ACC112 (cell line): ENCODE data around the gene KCNG3.

Source experiments
- H2AFZ ChIP-seq: fragments of 200-600 bp; sonication (generic); one replicate; pipeline ENCODE4 v1.6.0; 2017; ENCODE audit warnings: antibody characterized with exemption, low read length; ENCODE audit not compliant: unreplicated experiment
- H3K27ac ChIP-seq: fragments of 200-600 bp; sonication (generic); 2 replicates; pipeline ENCODE4 v1.5.1; 2014; ENCODE audit warnings: low read depth, mild to moderate bottlenecking, antibody characterized with exemption, low read length, moderate library complexity
- H3K27me3 ChIP-seq: fragments of 200-600 bp; sonication (generic); 2 replicates; pipeline ENCODE4 v1.6.1; 2014; ENCODE audit warnings: mild to moderate bottlenecking, antibody characterized with exemption, low read length, moderate library complexity, mixed read lengths; ENCODE audit not compliant: insufficient read depth
- H3K36me3 ChIP-seq: fragments of 200-600 bp; sonication (generic); 2 replicates; pipeline ENCODE4 v1.6.1; 2016; ENCODE audit warnings: mild to moderate bottlenecking, antibody characterized with exemption, low read length, moderate library complexity, mixed read lengths; ENCODE audit not compliant: insufficient read depth
- H3K4me1 ChIP-seq: fragments of 200-600 bp; sonication (generic); one replicate; pipeline ENCODE4 v1.6.1; 2016; ENCODE audit warnings: low read length, mixed read lengths; ENCODE audit not compliant: insufficient read depth, unreplicated experiment, control insufficient read depth
- H3K4me3 ChIP-seq: fragments of 200-600 bp; sonication (generic); 2 replicates; pipeline ENCODE4 v1.5.1; 2014; ENCODE audit warnings: mild to moderate bottlenecking, low read depth, low read length
- H3K79me2 ChIP-seq: fragments of 200-600 bp; sonication (generic); one replicate; pipeline ENCODE4 v1.6.0; 2016; ENCODE audit warnings: low read length; ENCODE audit not compliant: control insufficient read depth, unreplicated experiment, insufficient read depth

Gene KCNG3, protein sequence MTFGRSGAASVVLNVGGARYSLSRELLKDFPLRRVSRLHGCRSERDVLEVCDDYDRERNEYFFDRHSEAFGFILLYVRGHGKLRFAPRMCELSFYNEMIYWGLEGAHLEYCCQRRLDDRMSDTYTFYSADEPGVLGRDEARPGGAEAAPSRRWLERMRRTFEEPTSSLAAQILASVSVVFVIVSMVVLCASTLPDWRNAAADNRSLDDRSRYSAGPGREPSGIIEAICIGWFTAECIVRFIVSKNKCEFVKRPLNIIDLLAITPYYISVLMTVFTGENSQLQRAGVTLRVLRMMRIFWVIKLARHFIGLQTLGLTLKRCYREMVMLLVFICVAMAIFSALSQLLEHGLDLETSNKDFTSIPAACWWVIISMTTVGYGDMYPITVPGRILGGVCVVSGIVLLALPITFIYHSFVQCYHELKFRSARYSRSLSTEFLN

DNA sequence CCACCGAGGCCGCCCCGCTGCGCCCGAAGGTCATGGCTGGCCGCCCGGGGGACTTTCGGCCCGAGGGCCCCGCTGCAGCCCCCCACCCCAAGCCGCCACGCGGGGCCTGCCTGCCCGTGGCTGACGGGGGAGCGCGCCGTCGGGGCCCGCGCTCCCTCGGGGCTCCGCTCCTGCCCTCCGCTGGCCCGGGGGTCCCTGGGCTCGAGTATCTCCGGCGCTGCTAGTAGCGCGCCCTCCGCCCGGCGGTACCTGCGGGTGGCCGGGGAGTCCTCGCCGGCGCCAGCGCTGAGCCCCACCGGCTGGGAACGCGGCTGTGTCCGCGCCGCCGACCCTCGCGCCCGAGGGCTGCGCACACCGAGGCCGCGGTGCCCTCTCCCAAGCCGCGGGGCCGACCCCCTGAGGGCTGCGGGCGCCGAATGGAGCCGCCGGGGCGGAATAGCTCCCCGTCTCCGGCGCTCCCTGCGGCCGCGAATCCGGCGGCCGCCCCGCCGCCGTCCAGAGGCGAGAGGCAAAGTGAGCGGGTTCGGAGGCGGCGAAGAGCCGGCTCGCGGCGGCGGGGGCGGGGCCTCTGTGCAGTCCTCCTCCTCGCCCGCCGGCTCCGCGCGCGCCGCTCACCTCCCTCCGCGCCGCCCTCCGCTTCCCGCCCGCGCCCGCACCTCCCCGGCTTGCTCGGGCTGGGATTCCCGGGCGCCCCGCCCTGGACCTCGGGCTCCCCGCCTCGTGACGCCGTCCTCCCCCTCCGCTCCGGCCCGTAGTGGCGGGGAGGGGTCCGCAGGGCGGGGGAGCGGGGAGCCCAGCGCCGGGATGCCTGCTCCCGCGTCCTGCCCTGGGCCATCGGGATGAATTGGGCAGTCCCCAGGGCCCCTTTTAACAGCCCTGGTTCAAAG is at the start of gene KCNG3:
Gene KCNG3, minus strand, starts transcription at position 515 of the 887 bp plus-strand sequence. Its CDS starts 481 bp downstream, at position 34.
- H3K27ac ChIP-seq, result no peak within 1 kb of the TSS
- peak within 1 kb of the TSS; percentile 82 for H3K4me3 ChIP-seq

DNA sequence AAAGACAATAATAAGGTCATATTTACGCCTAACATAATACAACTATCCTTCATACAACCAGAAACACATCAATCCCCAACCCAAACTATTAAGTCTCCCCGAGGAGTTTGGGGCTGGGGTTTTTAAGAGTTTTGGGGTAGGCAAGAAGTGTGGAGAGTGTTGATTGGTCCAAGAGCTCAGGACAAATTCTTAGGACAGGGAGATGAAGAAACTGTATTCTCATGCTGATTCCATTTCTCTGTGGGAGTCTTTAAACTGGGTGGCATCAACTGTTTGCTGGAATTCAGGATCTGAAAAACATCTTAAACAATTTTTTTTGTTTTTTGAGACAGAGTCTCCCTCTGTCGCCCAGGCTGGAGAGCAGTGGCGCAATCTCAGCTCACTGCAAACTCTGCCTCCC is 49.1 kb upstream of the KCNG3 start:
- Histone ChIP-seq H3K27ac (no peak overlapping the region), H2AFZ (no peak overlapping the region), H3K4me3 (no peak overlapping the region), H3K4me1 (no peaks in the 10 kb centered on the region), H3K36me3 (no peaks in the 10 kb centered on the region), H3K79me2 (no peaks in the 10 kb centered on the region), H3K27me3 (no peaks in the 10 kb centered on the region)

More for the DNA sequence above, at the start of gene KCNG3:
- Histone ChIP-seq H3K79me2 (no peaks in the 10 kb centered on the region), H3K27me3 (peaks cover 28% of the 10 kb centered on the region), H3K36me3 (no peaks in the 10 kb centered on the region), H3K4me1 (peaks cover 5% of the 10 kb centered on the region), H2AFZ (peak within 1 kb of the TSS; percentile 83)

DNA sequence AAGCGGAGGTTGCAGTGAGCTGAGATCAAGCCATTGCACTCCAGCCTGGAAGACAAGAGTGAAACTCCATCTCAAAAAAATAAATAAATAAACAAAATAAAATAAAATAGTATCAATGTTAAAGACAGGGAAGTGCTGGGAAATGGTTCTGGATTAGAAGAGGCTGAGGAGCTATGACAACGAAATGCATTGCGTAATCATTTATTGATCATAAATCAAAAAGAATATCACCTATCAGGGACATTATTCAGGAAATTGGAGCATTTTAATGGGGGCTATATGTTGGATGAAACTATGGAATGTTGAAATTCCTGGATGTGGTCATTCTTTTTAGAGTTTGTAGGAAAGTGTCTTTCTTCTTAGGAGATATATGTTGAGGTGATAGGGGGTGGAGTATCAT is 43.7 kb upstream of the KCNG3 start:
- H2AFZ ChIP-seq, result no peak overlapping the region
- no peaks in the 10 kb centered on the region for H3K79me2 ChIP-seq
- H3K27ac ChIP-seq, result no peak overlapping the region
- no peaks in the 10 kb centered on the region for H3K36me3 ChIP-seq
- no peaks in the 10 kb centered on the region for H3K4me1 ChIP-seq
- H3K4me3 ChIP-seq, result no peak overlapping the region
- no peaks in the 10 kb centered on the region for H3K27me3 ChIP-seq

DNA sequence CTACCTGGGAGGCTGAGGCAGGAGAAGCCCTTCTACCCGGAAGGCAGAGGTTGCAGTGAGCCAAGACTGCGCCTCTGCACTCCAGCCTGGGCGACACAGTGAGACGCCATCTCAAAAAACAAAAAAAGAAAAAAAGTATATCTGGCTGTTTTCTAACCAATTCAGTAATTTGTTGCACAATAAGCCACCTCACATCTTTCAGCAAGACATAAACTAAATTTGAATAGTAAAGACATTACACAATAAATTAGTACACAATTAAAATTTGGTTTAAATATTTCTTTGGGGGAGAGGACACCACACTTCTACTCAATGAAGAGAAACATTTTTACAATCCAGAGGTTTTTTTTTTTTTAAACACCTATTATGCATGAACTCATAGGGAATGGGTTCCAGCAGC is 38.6 kb upstream of the KCNG3 start:
- H3K4me1 ChIP-seq, result no peaks in the 10 kb centered on the region
- no peak overlapping the region for H3K27ac ChIP-seq
- H3K36me3 ChIP-seq, result no peaks in the 10 kb centered on the region
- no peak overlapping the region for H2AFZ ChIP-seq
- no peaks in the 10 kb centered on the region for H3K27me3 ChIP-seq
- no peaks in the 10 kb centered on the region for H3K79me2 ChIP-seq
- H3K4me3 ChIP-seq, result no peak overlapping the region

DNA sequence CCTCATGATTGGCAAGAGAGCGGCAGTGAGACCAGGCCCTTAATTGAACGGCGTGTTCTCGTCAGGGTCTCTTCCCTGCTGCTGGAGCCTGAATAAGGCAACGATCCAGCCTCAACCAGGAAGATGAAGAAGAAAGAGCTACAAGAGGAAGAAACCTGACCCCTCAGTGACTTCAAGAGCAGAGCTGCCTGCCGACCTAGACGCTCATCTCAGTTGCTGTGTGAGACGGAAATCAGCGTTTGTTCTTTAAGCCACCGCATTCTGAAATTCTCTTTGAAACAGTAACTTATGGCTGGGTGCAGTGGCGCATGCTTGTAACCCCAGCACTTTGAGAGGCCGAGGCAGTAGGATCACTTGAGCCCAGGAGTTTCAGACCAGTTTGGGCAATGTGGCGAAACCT is 29.6 kb upstream of the KCNG3 start:
- Histone ChIP-seq H3K36me3 (no peaks in the 10 kb centered on the region), H3K27me3 (no peaks in the 10 kb centered on the region), H3K79me2 (no peaks in the 10 kb centered on the region), H3K27ac (no peak overlapping the region), H3K4me3 (no peak overlapping the region), H2AFZ (no peak overlapping the region), H3K4me1 (no peaks in the 10 kb centered on the region)

DNA sequence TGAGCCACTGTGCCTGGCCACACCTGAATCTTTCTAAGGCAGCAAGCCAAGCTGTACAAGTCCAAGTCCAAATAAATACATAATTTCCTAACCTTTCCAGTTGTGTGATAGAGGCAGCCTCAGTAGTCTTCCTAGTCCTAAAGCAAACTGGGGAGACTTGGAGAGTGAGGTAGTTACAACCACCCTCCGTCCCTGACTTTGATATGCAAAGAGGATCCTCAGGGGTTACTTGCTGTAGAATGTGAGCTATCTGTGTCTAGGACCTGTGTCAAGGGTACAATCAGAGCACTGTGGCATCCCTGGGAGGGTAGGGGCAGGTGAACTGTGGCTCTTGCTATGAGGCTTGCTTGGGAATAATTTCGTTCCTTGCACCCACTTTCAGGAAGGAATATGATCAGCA is 28.3 kb upstream of the KCNG3 start:
- Histone ChIP-seq H3K4me3 (no peak overlapping the region), H2AFZ (no peak overlapping the region), H3K27ac (no peak overlapping the region)

DNA sequence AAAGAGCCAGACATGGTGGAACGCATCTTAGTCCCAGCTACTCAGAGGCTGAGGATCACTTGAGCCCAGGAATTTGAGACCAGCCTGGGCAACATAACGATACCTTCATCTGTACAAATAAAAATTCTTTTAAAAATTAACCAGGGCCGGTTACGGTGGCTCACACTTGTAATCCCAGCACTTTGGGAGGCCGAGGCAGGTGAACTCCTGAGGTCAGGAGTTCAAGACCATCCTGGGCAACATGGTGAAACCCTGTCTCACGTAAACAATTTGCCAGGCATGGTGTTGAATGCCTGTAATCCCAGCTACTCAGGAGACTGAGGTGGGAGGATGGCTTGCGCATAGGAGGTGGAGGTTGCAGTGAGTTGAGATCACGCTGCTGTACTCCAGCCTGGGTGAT is 25.8 kb upstream of the KCNG3 start:
- Histone ChIP-seq H3K4me1 (no peaks in the 10 kb centered on the region), H3K36me3 (no peaks in the 10 kb centered on the region), H3K27ac (no peak overlapping the region), H2AFZ (no peak overlapping the region), H3K27me3 (no peaks in the 10 kb centered on the region), H3K4me3 (no peak overlapping the region), H3K79me2 (no peaks in the 10 kb centered on the region)

More for the DNA sequence above, 28.3 kb upstream of the KCNG3 start:
- Histone ChIP-seq H3K27me3 (no peaks in the 10 kb centered on the region), H3K36me3 (no peaks in the 10 kb centered on the region), H3K4me1 (no peaks in the 10 kb centered on the region), H3K79me2 (no peaks in the 10 kb centered on the region)

DNA sequence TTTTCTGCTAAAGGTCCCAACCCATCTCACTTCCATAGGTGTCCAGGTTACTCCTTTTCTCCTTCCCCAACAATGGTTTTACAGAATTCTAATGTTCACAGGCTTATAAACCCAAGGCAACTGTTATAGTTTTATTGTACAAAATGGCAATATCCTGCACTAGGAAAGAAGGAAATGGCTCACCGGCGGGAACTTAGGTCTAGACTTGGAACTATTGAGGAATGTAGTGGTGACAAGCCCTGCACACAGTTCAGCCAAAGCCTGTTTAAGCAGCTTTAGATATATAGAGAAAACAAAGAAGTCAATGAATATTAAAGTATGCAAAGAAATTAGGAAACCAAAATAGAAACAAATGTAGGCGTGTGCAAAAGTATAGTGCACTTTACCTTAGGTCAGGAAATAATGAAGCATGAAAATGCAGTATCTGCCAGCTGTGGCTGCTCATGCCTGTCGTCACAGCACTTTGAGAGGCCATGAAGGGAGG is 22.7 kb upstream of the KCNG3 start:
- H2AFZ ChIP-seq, result no peak overlapping the region
- no peaks in the 10 kb centered on the region for H3K79me2 ChIP-seq
- H3K27me3 ChIP-seq, result no peaks in the 10 kb centered on the region
- no peaks in the 10 kb centered on the region for H3K36me3 ChIP-seq
- no peak overlapping the region for H3K27ac ChIP-seq
- no peak overlapping the region for H3K4me3 ChIP-seq
- H3K4me1 ChIP-seq, result no peaks in the 10 kb centered on the region

DNA sequence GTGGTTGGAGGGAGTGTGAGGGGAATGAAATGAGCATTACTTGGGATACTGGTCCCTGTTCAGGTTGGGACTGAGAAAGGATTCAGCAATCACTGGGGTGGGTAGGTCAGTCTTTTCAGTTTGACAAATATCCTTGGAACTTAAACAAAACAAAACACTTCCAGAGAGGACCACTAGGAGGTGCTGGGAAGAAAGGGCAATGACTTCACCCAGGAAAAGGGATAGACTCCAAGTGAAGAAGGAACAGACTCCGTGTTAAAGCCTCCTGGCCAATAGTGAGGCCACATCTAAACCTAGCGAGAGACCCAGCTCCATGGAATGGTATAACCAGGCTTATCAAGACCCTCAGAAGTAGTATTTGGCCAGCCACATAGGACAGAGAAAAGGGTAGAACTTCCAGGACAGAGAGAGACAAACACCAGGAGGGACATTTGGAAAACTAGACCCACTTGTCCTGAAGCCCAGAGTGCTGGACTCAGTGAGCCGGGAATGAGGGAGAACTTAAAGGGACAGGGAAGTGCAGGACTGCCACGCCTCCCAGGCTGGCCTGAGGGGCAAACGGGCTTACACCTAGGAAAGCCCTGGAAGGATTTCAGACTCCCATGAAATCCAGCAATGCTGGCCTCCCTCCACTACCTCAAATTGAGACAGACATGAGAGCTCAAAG is 19.6 kb upstream of the KCNG3 start:
- H2AFZ ChIP-seq, result peak overlapping the region; percentile 64
- H3K27me3 ChIP-seq, result no peaks in the 10 kb centered on the region
- no peaks in the 10 kb centered on the region for H3K4me1 ChIP-seq
- no peaks in the 10 kb centered on the region for H3K36me3 ChIP-seq
- H3K79me2 ChIP-seq, result no peaks in the 10 kb centered on the region
- H3K4me3 ChIP-seq, result no peak overlapping the region
- no peak overlapping the region for H3K27ac ChIP-seq

DNA sequence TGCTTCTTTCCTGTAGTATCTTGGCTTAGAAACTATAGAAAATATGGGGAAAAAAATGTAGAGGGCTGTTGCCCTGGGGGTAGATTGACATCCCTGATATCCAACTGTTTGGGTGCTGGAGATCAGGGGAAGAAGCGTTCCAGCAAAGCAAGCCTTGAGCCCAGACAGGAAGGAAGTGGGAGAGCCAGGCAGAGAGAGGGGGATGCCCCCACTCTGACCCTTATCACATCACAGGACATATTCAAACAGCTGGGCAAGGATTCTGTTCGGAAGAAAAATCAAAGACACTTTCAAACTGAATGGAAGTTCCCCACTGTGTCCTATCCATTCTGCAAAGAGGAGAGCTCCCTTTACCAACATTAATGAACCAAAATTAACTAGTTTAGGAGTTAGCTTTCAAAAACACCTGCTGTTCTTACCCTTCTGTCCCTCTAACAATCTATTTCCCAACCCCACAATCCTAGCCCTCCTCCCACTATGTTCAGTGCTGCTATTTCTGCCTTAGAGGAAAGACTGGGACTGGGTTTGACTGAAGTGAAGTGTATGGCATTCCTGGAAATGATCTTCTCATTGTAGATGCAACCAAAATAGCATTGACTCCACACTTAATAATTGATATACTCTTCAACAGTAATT is 16.9 kb upstream of the KCNG3 start:
- H3K79me2 ChIP-seq, result no peaks in the 10 kb centered on the region
- no peak overlapping the region for H2AFZ ChIP-seq
- H3K4me1 ChIP-seq, result no peaks in the 10 kb centered on the region
- no peaks in the 10 kb centered on the region for H3K27me3 ChIP-seq
- no peaks in the 10 kb centered on the region for H3K36me3 ChIP-seq
- no peak overlapping the region for H3K4me3 ChIP-seq
- no peak overlapping the region for H3K27ac ChIP-seq
